Measurements from ENCODE around the gene FHIT.

FHIT gene

GRCh38 chr3:60291115-60291514 is 960.1 kb downstream of the FHIT start:
- Mint-ChIP-seq H3K4me3 (no peak overlapping the region), H3K36me3 (ENCODE audit: low read depth) (no peaks in the 10 kb centered on the region), H3K27me3 (ENCODE audit: low read depth) (no peaks in the 10 kb centered on the region), H3K27ac (peak overlapping the region in 1 of 3 experiments; percentile 54), H3K9me3 (peaks cover 2% of the 10 kb centered on the region), H3K4me1 (peaks cover 61% of the 10 kb centered on the region)
- no peak for TF ChIP-seq CTCF (IDR thresholded peaks at IDR 0.05; ENCODE audit: unreplicated experiment in 3 of 3)

- no peaks in the 10 kb centered on the region for H3K36me3 Mint-ChIP-seq (ENCODE audit: low read depth)
- H3K27me3 Mint-ChIP-seq (ENCODE audit: low read depth), result no peaks in the 10 kb centered on the region
- H3K4me3 Mint-ChIP-seq, result no peak overlapping the region
- H3K9me3 Mint-ChIP-seq, result peaks cover under 1% of the 10 kb centered on the region
- TF ChIP-seq CTCF (IDR thresholded peaks at IDR 0.05; ENCODE audit: unreplicated experiment in 3 of 3), result no peak
- peak overlapping the region in 1 of 3 experiments; percentile 32 for H3K27ac Mint-ChIP-seq
- H3K4me1 Mint-ChIP-seq, result peaks cover 56% of the 10 kb centered on the region
These were observed 961.1 kb downstream of the FHIT start for GRCh38 chr3:60290122-60290492.

- Mint-ChIP-seq H3K36me3 (ENCODE audit: low read depth) (no peaks in the 10 kb centered on the region), H3K9me3 (no peaks in the 10 kb centered on the region), H3K27me3 (ENCODE audit: low read depth) (no peaks in the 10 kb centered on the region)
These were observed 961.7 kb downstream of the FHIT start for GRCh38 chr3:60289341-60290121.

GRCh38 chr3:60282866-60283265 is 968.4 kb downstream of the FHIT start:
- Mint-ChIP-seq H3K27ac (no peak overlapping the region), H3K27me3 (ENCODE audit: low read depth) (no peaks in the 10 kb centered on the region), H3K4me1 (no peaks in the 10 kb centered on the region), H3K4me3 (no peak overlapping the region), H3K36me3 (ENCODE audit: low read depth) (no peaks in the 10 kb centered on the region), H3K9me3 (no peaks in the 10 kb centered on the region)
- TF ChIP-seq CTCF (IDR thresholded peaks at IDR 0.05; ENCODE audit: unreplicated experiment in 3 of 3), result no peak

More at GRCh38 chr3:60289341-60290121, 961.7 kb downstream of the FHIT start:
- Mint-ChIP-seq H3K4me1 (peaks cover 50% of the 10 kb centered on the region), H3K4me3 (no peak overlapping the region), H3K27ac (peak overlapping the region in 1 of 3 experiments; percentile 32)
- no peak for TF ChIP-seq CTCF (IDR thresholded peaks at IDR 0.05; ENCODE audit: unreplicated experiment in 3 of 3)

GRCh38 chr3:60281970-60282369 is 969.3 kb downstream of the FHIT start:
- Mint-ChIP-seq H3K4me1 (no peaks in the 10 kb centered on the region), H3K4me3 (no peak overlapping the region), H3K27me3 (ENCODE audit: low read depth) (no peaks in the 10 kb centered on the region), H3K36me3 (ENCODE audit: low read depth) (no peaks in the 10 kb centered on the region), H3K9me3 (no peaks in the 10 kb centered on the region), H3K27ac (no peak overlapping the region)
- no peak for TF ChIP-seq CTCF (IDR thresholded peaks at IDR 0.05; ENCODE audit: unreplicated experiment in 3 of 3)

- H3K4me3 Mint-ChIP-seq, result no peak overlapping the region
- H3K27ac Mint-ChIP-seq, result no peak overlapping the region
- no peaks in the 10 kb centered on the region for H3K36me3 Mint-ChIP-seq (ENCODE audit: low read depth)
- H3K9me3 Mint-ChIP-seq, result no peaks in the 10 kb centered on the region
- no peaks in the 10 kb centered on the region for H3K4me1 Mint-ChIP-seq
- TF ChIP-seq CTCF (IDR thresholded peaks at IDR 0.05; ENCODE audit: unreplicated experiment in 3 of 3), result no peak
- H3K27me3 Mint-ChIP-seq (ENCODE audit: low read depth), result no peaks in the 10 kb centered on the region
These were observed 973.9 kb downstream of the FHIT start for GRCh38 chr3:60277361-60277800.

All from nephron (organoid).